ENCODE results near the gene SGMS1.

- TF ChIP-seq CTCF (IDR thresholded peaks at IDR 0.05; ENCODE audit: low read depth, low read length): no peak
- TF ChIP-seq EZH2phosphoT487 (IDR thresholded peaks at IDR 0.05; ENCODE audit: low read depth): no peak
Measured at GRCh38 chr10:50388181-50388580, 235.6 kb downstream of the SGMS1 start.
